Liver (tissue), 9 donors: Measurements from ENCODE around the gene SPDEF. TPM values are rescaled to one million over a fixed set of nuclear protein-coding genes. Genes with fewer than 3 reads are reported as not detected.

Experiments used
- DNase-seq: peaks from one replicate; pipeline ENCODE4 v3.0.0-alpha.2; 2017; ENCODE audit warnings: low spot score
- H3K27ac ChIP-seq, 2 donors: one replicate each; pipeline ENCODE4 v1.7.0; 2013; ENCODE audit warnings: inconsistent platforms in 2 of 2, low read length in 2 of 2, control low read depth in 1 of 2, low read depth in 1 of 2, mild to moderate bottlenecking in 1 of 2
- H3K27me3 ChIP-seq, 4 donors: one replicate each; pipeline versions ENCODE4 v1.6.1 to v1.7.0; 2013; ENCODE audit warnings: low read length in 3 of 4, inconsistent platforms in 1 of 4, mild to moderate bottlenecking in 1 of 4, moderate library complexity in 1 of 4; ENCODE audit not compliant: control insufficient read depth in 4 of 4, insufficient read depth in 4 of 4
- H3K36me3 ChIP-seq, 4 donors: one replicate each; pipeline versions ENCODE4 v1.6.1 to v1.7.0; 2013; ENCODE audit warnings: low read length in 3 of 4, mild to moderate bottlenecking in 3 of 4, low read depth in 1 of 4, moderate library complexity in 1 of 4; ENCODE audit not compliant: control insufficient read depth in 4 of 4, insufficient read depth in 3 of 4
- H3K4me1 ChIP-seq, 4 donors: one replicate each; pipeline versions ENCODE4 v1.6.1 to v1.7.0; 2013; ENCODE audit warnings: low read length in 3 of 4, mild to moderate bottlenecking in 3 of 4, moderate library complexity in 1 of 4; ENCODE audit not compliant: control insufficient read depth in 4 of 4, insufficient read depth in 4 of 4
- H3K4me3 ChIP-seq, 3 donors: one replicate each; pipeline versions ENCODE4 v1.6.1 to v1.7.0; 2013; ENCODE audit warnings: low read length in 3 of 3, control low read depth in 1 of 3, low read depth in 1 of 3, mild to moderate bottlenecking in 1 of 3
- H3K9ac ChIP-seq, 2 donors: one replicate each; pipeline ENCODE4 v1.7.0; 2013; ENCODE audit warnings: low read length in 2 of 2, mild to moderate bottlenecking in 2 of 2, moderate library complexity in 2 of 2, control low read depth in 1 of 2, low read depth in 1 of 2
- H3K9me3 ChIP-seq, 4 donors: one replicate each; pipeline versions ENCODE4 v1.6.1 to v1.7.0; 2013; ENCODE audit warnings: low read length in 3 of 4; ENCODE audit not compliant: control insufficient read depth in 4 of 4
- EGR1 ChIP-seq, 2 donors: IDR thresholded peaks; 2 replicates each; pipeline ENCODE4 v1.6.1; 2016 to 2018; ENCODE audit warnings: antibody characterized with exemption in 2 of 2, low read depth in 2 of 2
- FOXA1 ChIP-seq: IDR thresholded peaks from 2 replicates; pipeline ENCODE4 v1.6.1; 2016; ENCODE audit warnings: antibody characterized with exemption
- FOXA2 ChIP-seq: IDR thresholded peaks from 2 replicates; pipeline ENCODE4 v1.6.1; 2016; ENCODE audit warnings: antibody characterized with exemption
- GABPA ChIP-seq, 2 donors: IDR thresholded peaks in 1 of 2; conservative IDR thresholded peaks in 1 of 2; 2 replicates each; pipeline ENCODE4 v1.6.1; 2016; ENCODE audit warnings: antibody characterized with exemption in 2 of 2, mild to moderate bottlenecking in 1 of 2, moderate library complexity in 1 of 2
- HNF4A ChIP-seq, 2 donors: conservative IDR thresholded peaks; 2 replicates each; pipeline ENCODE4 v1.6.1; 2016; ENCODE audit warnings: antibody characterized with exemption in 2 of 2, mild to moderate bottlenecking in 2 of 2
- HNF4G ChIP-seq: IDR thresholded peaks from 2 replicates; pipeline ENCODE4 v1.6.1; 2016; ENCODE audit warnings: antibody characterized with exemption
- JUND ChIP-seq, 2 donors: IDR thresholded peaks; 2 replicates each; pipeline ENCODE4 v1.6.1; 2016; ENCODE audit warnings: antibody characterized with exemption in 2 of 2
- MAX ChIP-seq: IDR thresholded peaks from 2 replicates; pipeline ENCODE4 v1.6.1; 2016; ENCODE audit warnings: antibody characterized with exemption
- NR2F2 ChIP-seq: IDR thresholded peaks from 2 replicates; pipeline ENCODE4 v1.6.1; 2016; ENCODE audit warnings: antibody characterized with exemption
- RAD21 ChIP-seq, 2 donors: IDR thresholded peaks; 2 replicates each; pipeline ENCODE4 v1.6.1; 2016; ENCODE audit warnings: antibody characterized with exemption in 2 of 2, mild to moderate bottlenecking in 2 of 2
- RXRA ChIP-seq, 2 donors: IDR thresholded peaks; 2 replicates each; pipeline ENCODE4 v1.6.1; 2017 to 2018; ENCODE audit warnings: antibody characterized with exemption in 2 of 2, mild to moderate bottlenecking in 1 of 2
- SP1 ChIP-seq: IDR thresholded peaks from 2 replicates; pipeline ENCODE4 v1.6.1; 2018; ENCODE audit warnings: antibody characterized with exemption, mild to moderate bottlenecking
- TAF1 ChIP-seq: conservative IDR thresholded peaks from 2 replicates; pipeline ENCODE4 v1.6.1; 2016; ENCODE audit warnings: antibody characterized with exemption, mild to moderate bottlenecking
- YY1 ChIP-seq: IDR thresholded peaks from 2 replicates; pipeline ENCODE4 v1.6.1; 2016; ENCODE audit warnings: antibody characterized with exemption, mild to moderate bottlenecking
- WGBS: extraction: QIAGEN DNeasy Blood & Tissue Kit; methylation state at CpG from one replicate; pipeline ENCODE4 v1.1.7; 2013; 5-methylcytosine and 5-hydroxymethylcytosine counted together
- polyA plus RNA-seq, 2 donors: library from polyadenylated mRNA; stranded (reverse) in 1 of 2; unstranded in 1 of 2; fragments of 200-250 nt in 1 of 2; fragments of >200 nt in 1 of 2; fragmentation: Nextera tagmentation in 1 of 2; extraction: Ambion mirVana in 1 of 2; gene quantifications; one replicate each; pipeline versions ENCODE4 v1.2.1 to v1.2.3, GENCODE V29; 2013 to 2015
- total RNA-seq, 2 donors: library from RNA; depleted of rRNA; stranded (reverse); fragments of >200 nt; gene quantifications; one replicate each; pipeline ENCODE4 v1.2.3, GENCODE V29; 2014
- TF ChIP-seq, protein P1 (sequence below): IDR thresholded peaks from 2 replicates; pipeline ENCODE4 v1.6.1; 2016; ENCODE audit warnings: antibody characterized with exemption
- TF ChIP-seq, protein P2 (sequence below): IDR thresholded peaks from 2 replicates; pipeline ENCODE4 v1.6.1; 2016; ENCODE audit warnings: antibody characterized with exemption
- TF ChIP-seq, protein P3 (sequence below): IDR thresholded peaks from 2 replicates; pipeline ENCODE4 v1.6.1; 2016; ENCODE audit warnings: antibody characterized with exemption, mild to moderate bottlenecking
- TF ChIP-seq, protein P4 (sequence below): fragments of 150-350 bp; IDR thresholded peaks from 2 replicates; pipeline ENCODE4 v1.5.1; 2017; ENCODE audit warnings: improper control_type of control experiment, low read depth, low read length; ENCODE audit not compliant: missing input control
- donor health status: healthy.
- donor health status: healthy.
- donor health status: healthy.
- donor health status: healthy.
- donor health status: healthy.

The SPDEF gene
- total and polyA plus RNA-seq, 4 donors: 0.05 to 0.09 TPM; not detected in 2

DNA sequence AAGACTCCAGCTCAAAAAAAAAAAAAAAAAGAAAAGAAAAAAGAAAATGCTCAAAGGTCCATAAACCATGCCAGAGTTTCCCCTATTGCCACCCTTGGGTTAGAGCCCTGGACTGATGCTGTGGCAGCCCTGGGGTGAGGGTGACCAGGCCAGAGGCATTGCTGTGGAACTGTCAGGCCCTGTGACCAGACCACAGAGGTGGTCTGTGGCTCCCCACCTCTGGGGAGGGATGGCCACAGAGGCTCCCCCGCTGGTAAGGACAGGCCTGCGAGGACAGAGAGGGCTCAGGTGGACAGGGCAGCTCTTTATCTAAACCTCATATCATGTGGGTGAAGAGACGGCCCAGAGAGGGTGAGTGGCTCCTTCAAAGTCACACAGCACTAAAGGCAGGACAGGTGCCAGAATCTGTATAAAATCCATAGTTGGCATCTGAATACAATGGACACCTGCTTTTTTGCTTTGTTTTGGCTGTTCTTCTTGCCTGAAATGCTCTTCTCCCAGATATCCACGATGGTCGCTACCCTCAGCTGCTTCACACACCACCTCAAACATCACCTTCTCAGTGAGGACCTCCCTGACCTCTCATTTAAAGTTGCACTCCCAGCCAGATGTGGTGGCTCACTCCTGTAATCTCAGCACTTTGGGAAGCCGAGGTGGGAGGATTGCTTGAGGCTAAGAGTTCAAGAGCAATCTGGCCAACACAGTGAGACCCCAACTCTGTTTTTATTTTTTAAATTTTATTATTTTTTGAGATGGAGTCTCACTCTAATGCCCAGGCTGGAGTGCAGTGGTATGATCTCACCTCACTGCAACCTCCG is 22.5 kb upstream of the SPDEF start:
- Histone ChIP-seq H3K27me3 (no peaks in the 10 kb centered on the region), H3K9me3 (no peaks in the 10 kb centered on the region), H3K9ac (no peak overlapping the region), H3K36me3 (peaks cover 0 to 2% (median 0%) of the 10 kb centered on the region in 4 donors), H3K27ac (no peak overlapping the region), H3K4me1 (peaks cover 0 to 8% (median 7%) of the 10 kb centered on the region in 4 donors), H3K4me3 (no peak overlapping the region)
- TF ChIP-seq EGR1 (IDR thresholded peaks at IDR 0.05; ENCODE audit: low read depth in 2 of 2): no peak
- TF ChIP-seq, protein P1, sequence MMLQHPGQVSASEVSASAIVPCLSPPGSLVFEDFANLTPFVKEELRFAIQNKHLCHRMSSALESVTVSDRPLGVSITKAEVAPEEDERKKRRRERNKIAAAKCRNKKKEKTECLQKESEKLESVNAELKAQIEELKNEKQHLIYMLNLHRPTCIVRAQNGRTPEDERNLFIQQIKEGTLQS: no peak
- no peak for TF ChIP-seq JUND (IDR thresholded peaks at IDR 0.05)
- no peak for TF ChIP-seq MAX
- TF ChIP-seq, protein P2, sequence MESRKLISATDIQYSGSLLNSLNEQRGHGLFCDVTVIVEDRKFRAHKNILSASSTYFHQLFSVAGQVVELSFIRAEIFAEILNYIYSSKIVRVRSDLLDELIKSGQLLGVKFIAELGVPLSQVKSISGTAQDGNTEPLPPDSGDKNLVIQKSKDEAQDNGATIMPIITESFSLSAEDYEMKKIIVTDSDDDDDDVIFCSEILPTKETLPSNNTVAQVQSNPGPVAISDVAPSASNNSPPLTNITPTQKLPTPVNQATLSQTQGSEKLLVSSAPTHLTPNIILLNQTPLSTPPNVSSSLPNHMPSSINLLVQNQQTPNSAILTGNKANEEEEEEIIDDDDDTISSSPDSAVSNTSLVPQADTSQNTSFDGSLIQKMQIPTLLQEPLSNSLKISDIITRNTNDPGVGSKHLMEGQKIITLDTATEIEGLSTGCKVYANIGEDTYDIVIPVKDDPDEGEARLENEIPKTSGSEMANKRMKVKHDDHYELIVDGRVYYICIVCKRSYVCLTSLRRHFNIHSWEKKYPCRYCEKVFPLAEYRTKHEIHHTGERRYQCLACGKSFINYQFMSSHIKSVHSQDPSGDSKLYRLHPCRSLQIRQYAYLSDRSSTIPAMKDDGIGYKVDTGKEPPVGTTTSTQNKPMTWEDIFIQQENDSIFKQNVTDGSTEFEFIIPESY: no peak
- TF ChIP-seq RAD21 (IDR thresholded peaks at IDR 0.05): no peak
- no peak for TF ChIP-seq YY1
- TF ChIP-seq TAF1: no peak
- TF ChIP-seq RXRA (IDR thresholded peaks at IDR 0.05): no peak
- TF ChIP-seq, protein P3, sequence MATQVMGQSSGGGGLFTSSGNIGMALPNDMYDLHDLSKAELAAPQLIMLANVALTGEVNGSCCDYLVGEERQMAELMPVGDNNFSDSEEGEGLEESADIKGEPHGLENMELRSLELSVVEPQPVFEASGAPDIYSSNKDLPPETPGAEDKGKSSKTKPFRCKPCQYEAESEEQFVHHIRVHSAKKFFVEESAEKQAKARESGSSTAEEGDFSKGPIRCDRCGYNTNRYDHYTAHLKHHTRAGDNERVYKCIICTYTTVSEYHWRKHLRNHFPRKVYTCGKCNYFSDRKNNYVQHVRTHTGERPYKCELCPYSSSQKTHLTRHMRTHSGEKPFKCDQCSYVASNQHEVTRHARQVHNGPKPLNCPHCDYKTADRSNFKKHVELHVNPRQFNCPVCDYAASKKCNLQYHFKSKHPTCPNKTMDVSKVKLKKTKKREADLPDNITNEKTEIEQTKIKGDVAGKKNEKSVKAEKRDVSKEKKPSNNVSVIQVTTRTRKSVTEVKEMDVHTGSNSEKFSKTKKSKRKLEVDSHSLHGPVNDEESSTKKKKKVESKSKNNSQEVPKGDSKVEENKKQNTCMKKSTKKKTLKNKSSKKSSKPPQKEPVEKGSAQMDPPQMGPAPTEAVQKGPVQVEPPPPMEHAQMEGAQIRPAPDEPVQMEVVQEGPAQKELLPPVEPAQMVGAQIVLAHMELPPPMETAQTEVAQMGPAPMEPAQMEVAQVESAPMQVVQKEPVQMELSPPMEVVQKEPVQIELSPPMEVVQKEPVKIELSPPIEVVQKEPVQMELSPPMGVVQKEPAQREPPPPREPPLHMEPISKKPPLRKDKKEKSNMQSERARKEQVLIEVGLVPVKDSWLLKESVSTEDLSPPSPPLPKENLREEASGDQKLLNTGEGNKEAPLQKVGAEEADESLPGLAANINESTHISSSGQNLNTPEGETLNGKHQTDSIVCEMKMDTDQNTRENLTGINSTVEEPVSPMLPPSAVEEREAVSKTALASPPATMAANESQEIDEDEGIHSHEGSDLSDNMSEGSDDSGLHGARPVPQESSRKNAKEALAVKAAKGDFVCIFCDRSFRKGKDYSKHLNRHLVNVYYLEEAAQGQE: no peak
- TF ChIP-seq NR2F2: no peak
- TF ChIP-seq FOXA2: no peak
- TF ChIP-seq HNF4G: no peak
- TF ChIP-seq HNF4A (conservative IDR thresholded peaks at IDR 0.05): no peak
- TF ChIP-seq, protein P4, sequence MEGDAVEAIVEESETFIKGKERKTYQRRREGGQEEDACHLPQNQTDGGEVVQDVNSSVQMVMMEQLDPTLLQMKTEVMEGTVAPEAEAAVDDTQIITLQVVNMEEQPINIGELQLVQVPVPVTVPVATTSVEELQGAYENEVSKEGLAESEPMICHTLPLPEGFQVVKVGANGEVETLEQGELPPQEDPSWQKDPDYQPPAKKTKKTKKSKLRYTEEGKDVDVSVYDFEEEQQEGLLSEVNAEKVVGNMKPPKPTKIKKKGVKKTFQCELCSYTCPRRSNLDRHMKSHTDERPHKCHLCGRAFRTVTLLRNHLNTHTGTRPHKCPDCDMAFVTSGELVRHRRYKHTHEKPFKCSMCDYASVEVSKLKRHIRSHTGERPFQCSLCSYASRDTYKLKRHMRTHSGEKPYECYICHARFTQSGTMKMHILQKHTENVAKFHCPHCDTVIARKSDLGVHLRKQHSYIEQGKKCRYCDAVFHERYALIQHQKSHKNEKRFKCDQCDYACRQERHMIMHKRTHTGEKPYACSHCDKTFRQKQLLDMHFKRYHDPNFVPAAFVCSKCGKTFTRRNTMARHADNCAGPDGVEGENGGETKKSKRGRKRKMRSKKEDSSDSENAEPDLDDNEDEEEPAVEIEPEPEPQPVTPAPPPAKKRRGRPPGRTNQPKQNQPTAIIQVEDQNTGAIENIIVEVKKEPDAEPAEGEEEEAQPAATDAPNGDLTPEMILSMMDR: no peak
- TF ChIP-seq GABPA (IDR thresholded peaks at IDR 0.05 in 1 of 2, conservative IDR thresholded peaks at IDR 0.05 in 1 of 2): no peak
- no peak for TF ChIP-seq FOXA1
- TF ChIP-seq SP1: no peak
- DNase-seq: no peak
- 83% methylated on average over 7 of the region's 7 CpGs for WGBS
